Endothelial cell of umbilical vein (primary cell): Measurements from ENCODE around the gene MYH16. TPM values are rescaled to one million over a fixed set of nuclear protein-coding genes. Genes with fewer than 3 reads are reported as not detected.

Experiments
- BruUV-seq: library from RNA; stranded (reverse); fragments of 400-500 nt; replicated peaks from 2 replicates; lab custom pipeline; 2021; lab: Mats Ljungman, UMichigan
- CTCF ChIA-PET: fragments of 300-600, 350-600 bp; sonication (Branson Sonifier 250); formaldehyde crosslinking; loops from one replicate; lab custom pipeline; 2021; ENCODE audit warnings: antibody characterized with exemption, inconsistent platforms; lab: Charles Lee
- POLR2A ChIA-PET: fragments of 300-600, 350-600 bp; sonication (Branson Sonifier 250); formaldehyde crosslinking; loops from one replicate; lab custom pipeline; 2021; ENCODE audit warnings: antibody characterized with exemption, inconsistent platforms; lab: Charles Lee
- DNase-seq: peaks from one replicate; pipeline ENCODE4 v3.0.0-alpha.2; 2011; ENCODE audit warnings: low read depth, low spot score
- FAIRE-seq: peaks from 2 replicates; lab custom pipeline; 2011; peaks lifted over from hg19 to GRCh38; lab: Jason Lieb, UNC
- H2AFZ ChIP-seq: 2 replicates; pipeline ENCODE4 v1.6.0; 2012; ENCODE audit warnings: low read depth, low read length, control low read depth, inconsistent platforms
- H3K27ac ChIP-seq: 2 replicates; pipeline ENCODE4 v1.5.1; 2011; ENCODE audit warnings: low read depth, mild to moderate bottlenecking, control low read depth, low read length, moderate library complexity; ENCODE audit not compliant: insufficient read depth
- H3K27me3 ChIP-seq, 2 experiments: 2 replicates each; pipeline versions ENCODE4 v1.6.0 to v1.6.1; 2011; ENCODE audit warnings: low read length in 2 of 2, mixed read lengths in 1 of 2; ENCODE audit not compliant: control insufficient read depth in 2 of 2, insufficient read depth in 2 of 2
- H3K36me3 ChIP-seq, 2 experiments: 2 replicates in 1 of 2; 3 replicates in 1 of 2; pipeline ENCODE4 v1.5.1; 2011; ENCODE audit warnings: low read length in 2 of 2, mild to moderate bottlenecking in 1 of 2, moderate library complexity in 1 of 2; ENCODE audit not compliant: control insufficient read depth in 2 of 2, insufficient read depth in 2 of 2; ENCODE audit errors: extremely low read depth in 1 of 2
- H3K4me1 ChIP-seq: 3 replicates; pipeline ENCODE4 v1.5.1; 2011; ENCODE audit warnings: mild to moderate bottlenecking, low read length; ENCODE audit not compliant: control insufficient read depth, insufficient read depth; ENCODE audit errors: extremely low read depth
- H3K4me2 ChIP-seq: 2 replicates; pipeline ENCODE4 v1.6.1; 2011; ENCODE audit warnings: low read length, control low read depth, mixed read lengths; ENCODE audit not compliant: insufficient read depth
- H3K4me3 ChIP-seq, 3 experiments: fragments of 200-600 bp in 1 of 3; sonication (generic), shearing (Covaris generic) in 1 of 3; replicated peaks in 1 of 3; 2 replicates each; pipeline ENCODE4 v1.5.1; 2011 to 2016; ENCODE audit warnings: control low read depth in 3 of 3, low read length in 3 of 3, mild to moderate bottlenecking in 2 of 3, inconsistent platforms in 1 of 3, low read depth in 1 of 3, moderate library complexity in 1 of 3; ENCODE audit not compliant: insufficient read depth in 1 of 3
- H3K79me2 ChIP-seq: 2 replicates; pipeline ENCODE4 v1.6.0; 2012; ENCODE audit warnings: low read length, inconsistent platforms; ENCODE audit not compliant: control insufficient read depth, insufficient read depth
- H3K9ac ChIP-seq: replicated peaks from 2 replicates; pipeline ENCODE3; 2011; ENCODE audit warnings: low read length, control low read depth; ENCODE audit not compliant: insufficient read depth; ENCODE audit errors: extremely low read depth
- H3K9me1 ChIP-seq: replicated peaks from 3 replicates; pipeline ENCODE4 v1.6.0; 2011; ENCODE audit warnings: mild to moderate bottlenecking, low read length; ENCODE audit not compliant: control insufficient read depth, insufficient read depth; ENCODE audit errors: extremely low read depth
- H3K9me3 ChIP-seq: replicated peaks from 2 replicates; pipeline ENCODE4 v1.5.1; 2012; ENCODE audit warnings: low read length, inconsistent platforms; ENCODE audit not compliant: control insufficient read depth, insufficient read depth
- H4K20me1 ChIP-seq: replicated peaks from 2 replicates; pipeline ENCODE3; 2011; ENCODE audit warnings: mild to moderate bottlenecking, low read length; ENCODE audit not compliant: control insufficient read depth, insufficient read depth; ENCODE audit errors: extremely low read depth
- CTCF ChIP-seq, 2 donors: IDR thresholded peaks; 1 replicate in 1 of 2; 2 replicates in 1 of 2; pipeline ENCODE4 v1.5.1; 2011; ENCODE audit warnings: low read length in 2 of 2, mild to moderate bottlenecking in 2 of 2, moderate library complexity in 2 of 2, control low read depth in 1 of 2, inconsistent platforms in 1 of 2, low read depth in 1 of 2; ENCODE audit not compliant: insufficient read depth in 1 of 2; ENCODE audit errors: extremely low read depth in 1 of 2
- EZH2 ChIP-seq: IDR thresholded peaks from 2 replicates; pipeline ENCODE4 v1.6.1; 2012; ENCODE audit warnings: borderline replicate concordance, low read depth, mild to moderate bottlenecking, moderate library complexity, low read length, inconsistent platforms; ENCODE audit not compliant: severe bottlenecking
- FOS ChIP-seq: IDR thresholded peaks from 2 replicates; pipeline ENCODE4 v1.6.1; 2011; ENCODE audit warnings: mild to moderate bottlenecking, low read length, moderate library complexity, borderline replicate concordance; ENCODE audit not compliant: insufficient read depth
- GATA2 ChIP-seq: IDR thresholded peaks from 2 replicates; pipeline ENCODE4 v1.7.0; 2011; ENCODE audit warnings: low read depth, mild to moderate bottlenecking, moderate library complexity, mixed read lengths, low read length; ENCODE audit not compliant: insufficient read length, insufficient read depth
- JUN ChIP-seq: IDR thresholded peaks from 2 replicates; pipeline ENCODE4 v1.6.1; 2011; ENCODE audit warnings: borderline replicate concordance, low read depth; ENCODE audit not compliant: insufficient read length, insufficient read depth
- MAX ChIP-seq: IDR thresholded peaks from 2 replicates; pipeline ENCODE4 v1.6.1; 2011; ENCODE audit not compliant: insufficient read depth, insufficient read length
- MYC ChIP-seq: IDR thresholded peaks from one replicate; pipeline ENCODE4 v1.6.1; 2011; ENCODE audit warnings: mild to moderate bottlenecking, low read depth, low read length
- POLR2A ChIP-seq: IDR thresholded peaks from 2 replicates; pipeline ENCODE4 v1.6.1; 2012; ENCODE audit warnings: low read depth, mild to moderate bottlenecking, control low read depth, low read length
- POLR2AphosphoS5 ChIP-seq: IDR thresholded peaks from 2 replicates; pipeline ENCODE4 v1.6.1; 2012; ENCODE audit warnings: low read depth, mild to moderate bottlenecking, control low read depth, low read length, moderate library complexity; ENCODE audit not compliant: insufficient read depth
- dilution Hi-C: fragments of 300-500 bp; cut with MboI; formaldehyde crosslinking; loops from one replicate; pipeline ENCODE4 v1.15.0; 2019; ENCODE audit warnings: low sequenced_read_pairs; ENCODE audit not compliant: extremely low pct_ligation_motif_present
- intact Hi-C: fragments of 100-400 bp; cut with micrococcal nuclease; formaldehyde crosslinking; loops from one replicate; pipeline ENCODE4 v1.10.0; 2022
- polyA plus RNA-seq, 4 experiments: library from polyadenylated mRNA; depleted of rRNA in 3 of 4; stranded (reverse) in 3 of 4; unstranded in 1 of 4; fragments of >200 nt; gene quantifications; 2 replicates each; pipeline versions ENCODE4 v1.2.1 to v1.2.3, GENCODE V29; 2011 to 2012; ENCODE audit warnings: missing spikeins in 1 of 4
- total RNA-seq: library from RNA; stranded (reverse); gene quantifications from 2 replicates; pipeline ENCODE4 v1.2.3, GENCODE V29; 2021

MYH16 gene
- total and polyA plus RNA-seq, 2 donors (not counting 3 experiments of a cell fraction or from before 2014, with no cell fraction given): 0.01 to 0.11 TPM

- Histone ChIP-seq H4K20me1 (no peaks in the 10 kb centered on the region), H3K4me3 (no peak overlapping the region), H3K4me2 (no peak overlapping the region), H3K9me1 (no peaks in the 10 kb centered on the region), H3K36me3 (no peaks in the 10 kb centered on the region), H2AFZ (no peak overlapping the region), H3K4me1 (peaks cover 30% of the 10 kb centered on the region), H3K27me3 (no peaks in the 10 kb centered on the region), H3K9me3 (no peaks in the 10 kb centered on the region), H3K9ac (no peak overlapping the region), H3K27ac (no peak overlapping the region), H3K79me2 (peaks cover 36% of the 10 kb centered on the region)
- POLR2A ChIA-PET: no interaction called here
- FAIRE-seq (no peak), DNase-seq (no peak)
- CTCF ChIA-PET: no interaction called here
- no TSS peak for BruUV-seq
- dilution Hi-C loops (no loop called here), intact Hi-C loops (loop anchor here (2.0 kb wide), 1 partner anchor 182 kb away; no protein-coding TSS in a partner anchor)
- TF ChIP-seq GATA2: no peak
- TF ChIP-seq JUN: no peak
- no peak for TF ChIP-seq POLR2AphosphoS5
- no peak for TF ChIP-seq POLR2A
- no peak for TF ChIP-seq CTCF (IDR thresholded peaks at IDR 0.05; ENCODE audit: extremely low read depth in 1 of 2, insufficient read depth in 1 of 2, low read depth in 1 of 2, low read length in 2 of 2)
- no peak for TF ChIP-seq EZH2
- no peak for TF ChIP-seq FOS
- no peak for TF ChIP-seq MYC
- no peak for TF ChIP-seq MAX
Measured at GRCh38 chr7:99324559-99324958, 51.9 kb downstream of the MYH16 start.
